RWPE1 (cell line): Measurements from ENCODE around the gene PRR7.

ENCODE experiments used
- CTCF ChIA-PET: fragments of 350-600 bp; sonication (Branson Sonifier 250); formaldehyde crosslinking; extraction: SDS; loops from one replicate; lab custom pipeline; 2021; lab: Yijun Ruan, JAX
- POLR2A ChIA-PET: fragments of 400-600 bp; formaldehyde crosslinking; extraction: SDS; loops from one replicate; lab custom pipeline; 2020; ENCODE audit warnings: antibody characterized with exemption; ENCODE audit not compliant: low non-redundant PET; lab: Yijun Ruan, JAX
- DNase-seq: peaks from one replicate; pipeline ENCODE4 v3.0.0; 2012; ENCODE audit warnings: low spot score
- H3K27ac ChIP-seq: fragments of 450-650 bp; 2 replicates; pipeline ENCODE4 v1.5.1; 2017
- TF ChIP-seq, protein P1 (sequence below): fragments of 450-650 bp; conservative IDR thresholded peaks from 2 replicates; pipeline ENCODE4 v1.5.1; 2017; ENCODE audit warnings: low read depth, mild to moderate bottlenecking

PRR7 gene

DNA sequence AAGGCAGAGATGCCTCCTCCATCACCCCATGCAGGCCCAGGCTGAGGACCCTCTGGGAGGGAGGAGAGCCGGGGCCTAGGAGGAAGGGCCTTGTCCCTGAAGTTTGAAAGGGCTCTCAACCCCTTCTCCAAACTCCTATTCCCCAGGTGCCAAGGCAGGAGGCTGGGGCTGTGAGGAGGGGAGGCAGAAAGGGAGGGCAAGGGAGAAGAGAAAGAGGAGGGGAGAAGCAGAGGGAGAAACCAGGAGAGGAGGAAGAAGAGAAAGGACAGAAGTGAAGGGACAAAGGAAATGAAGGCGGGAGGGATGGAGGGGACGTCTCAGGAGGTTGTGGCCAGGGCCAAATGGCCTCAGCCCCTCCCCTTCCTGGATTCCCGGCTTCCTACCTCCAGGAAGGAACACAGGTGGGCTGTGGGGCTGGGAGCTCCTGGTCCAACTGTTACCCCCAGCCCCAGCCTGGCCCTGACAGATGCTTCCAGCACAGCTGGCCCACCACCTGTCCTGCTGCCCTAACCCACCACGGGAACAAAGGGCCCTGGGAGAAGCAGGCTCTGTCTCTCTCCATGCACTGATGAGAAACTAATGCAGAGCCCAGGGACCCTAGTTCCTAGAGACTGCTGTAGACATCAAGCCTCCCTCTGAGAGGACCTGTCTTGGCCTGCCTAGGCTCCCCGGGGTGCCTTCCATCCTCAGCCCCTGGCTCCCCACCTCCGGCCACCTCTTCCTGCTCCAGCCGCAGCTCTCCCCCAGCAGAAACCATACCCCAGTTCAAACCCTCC lies 23.3 kb downstream of the PRR7 start:
- POLR2A ChIA-PET: interaction anchor here (0.7 kb wide), 1 partner anchor 10 kb away, joined by 4 read pairs; no protein-coding TSS in a partner anchor
- DNase-seq: no peak
- TF ChIP-seq, protein P1, sequence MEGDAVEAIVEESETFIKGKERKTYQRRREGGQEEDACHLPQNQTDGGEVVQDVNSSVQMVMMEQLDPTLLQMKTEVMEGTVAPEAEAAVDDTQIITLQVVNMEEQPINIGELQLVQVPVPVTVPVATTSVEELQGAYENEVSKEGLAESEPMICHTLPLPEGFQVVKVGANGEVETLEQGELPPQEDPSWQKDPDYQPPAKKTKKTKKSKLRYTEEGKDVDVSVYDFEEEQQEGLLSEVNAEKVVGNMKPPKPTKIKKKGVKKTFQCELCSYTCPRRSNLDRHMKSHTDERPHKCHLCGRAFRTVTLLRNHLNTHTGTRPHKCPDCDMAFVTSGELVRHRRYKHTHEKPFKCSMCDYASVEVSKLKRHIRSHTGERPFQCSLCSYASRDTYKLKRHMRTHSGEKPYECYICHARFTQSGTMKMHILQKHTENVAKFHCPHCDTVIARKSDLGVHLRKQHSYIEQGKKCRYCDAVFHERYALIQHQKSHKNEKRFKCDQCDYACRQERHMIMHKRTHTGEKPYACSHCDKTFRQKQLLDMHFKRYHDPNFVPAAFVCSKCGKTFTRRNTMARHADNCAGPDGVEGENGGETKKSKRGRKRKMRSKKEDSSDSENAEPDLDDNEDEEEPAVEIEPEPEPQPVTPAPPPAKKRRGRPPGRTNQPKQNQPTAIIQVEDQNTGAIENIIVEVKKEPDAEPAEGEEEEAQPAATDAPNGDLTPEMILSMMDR: no peak
- H3K27ac ChIP-seq: peak overlapping the region; percentile 82
- CTCF ChIA-PET: interaction anchor here (0.7 to 2.2 kb wide), 6 partner anchors 13 to 67 kb away, joined by 3 to 18 read pairs (median 4); no protein-coding TSS in a partner anchor

DNA sequence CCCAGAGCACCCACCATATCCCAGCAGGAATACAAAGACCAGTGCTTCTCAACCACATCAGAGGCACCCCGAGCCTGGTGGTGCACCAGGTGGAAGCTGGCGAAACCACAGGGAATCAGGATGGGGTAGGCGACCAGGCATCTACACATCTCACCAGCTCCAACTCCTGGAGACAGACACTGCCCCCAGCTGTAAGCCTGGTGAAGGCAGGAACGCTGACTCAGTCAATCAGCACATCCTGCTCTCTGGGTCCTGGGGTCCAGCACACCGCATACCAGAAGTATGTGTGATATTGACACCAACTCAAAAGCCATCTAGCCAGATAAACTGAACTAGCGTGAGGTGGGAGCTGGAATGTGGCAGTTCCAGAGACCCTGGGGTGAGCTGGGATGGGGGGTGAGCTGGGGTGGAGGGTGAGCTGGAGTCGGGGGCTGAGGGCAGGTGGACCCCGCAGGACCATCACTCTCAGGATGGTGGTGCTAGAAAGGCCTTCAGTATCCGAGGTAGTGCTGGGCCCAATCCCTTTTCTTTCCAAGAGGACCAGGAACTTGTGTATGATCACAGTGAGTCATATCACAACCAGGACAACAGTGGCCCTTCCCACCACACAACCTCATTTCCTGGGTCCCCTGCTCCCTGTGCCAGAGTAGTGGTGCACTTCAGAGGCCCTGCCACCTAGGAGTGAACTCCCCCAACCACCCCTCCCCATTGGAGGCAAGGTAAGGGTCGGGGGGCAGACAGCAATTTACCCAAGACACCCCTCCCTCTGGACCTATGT lies 24.3 kb downstream of the PRR7 start:
- TF ChIP-seq, protein P1: no peak
- peak overlapping the region; percentile 82 for H3K27ac ChIP-seq
- CTCF ChIA-PET: interaction anchor here (0.6 to 2.2 kb wide), 4 partner anchors 14 to 66 kb away, joined by 3 to 18 read pairs (median 4); no protein-coding TSS in a partner anchor
- no peak for DNase-seq
- POLR2A ChIA-PET: no interaction called here

DNA sequence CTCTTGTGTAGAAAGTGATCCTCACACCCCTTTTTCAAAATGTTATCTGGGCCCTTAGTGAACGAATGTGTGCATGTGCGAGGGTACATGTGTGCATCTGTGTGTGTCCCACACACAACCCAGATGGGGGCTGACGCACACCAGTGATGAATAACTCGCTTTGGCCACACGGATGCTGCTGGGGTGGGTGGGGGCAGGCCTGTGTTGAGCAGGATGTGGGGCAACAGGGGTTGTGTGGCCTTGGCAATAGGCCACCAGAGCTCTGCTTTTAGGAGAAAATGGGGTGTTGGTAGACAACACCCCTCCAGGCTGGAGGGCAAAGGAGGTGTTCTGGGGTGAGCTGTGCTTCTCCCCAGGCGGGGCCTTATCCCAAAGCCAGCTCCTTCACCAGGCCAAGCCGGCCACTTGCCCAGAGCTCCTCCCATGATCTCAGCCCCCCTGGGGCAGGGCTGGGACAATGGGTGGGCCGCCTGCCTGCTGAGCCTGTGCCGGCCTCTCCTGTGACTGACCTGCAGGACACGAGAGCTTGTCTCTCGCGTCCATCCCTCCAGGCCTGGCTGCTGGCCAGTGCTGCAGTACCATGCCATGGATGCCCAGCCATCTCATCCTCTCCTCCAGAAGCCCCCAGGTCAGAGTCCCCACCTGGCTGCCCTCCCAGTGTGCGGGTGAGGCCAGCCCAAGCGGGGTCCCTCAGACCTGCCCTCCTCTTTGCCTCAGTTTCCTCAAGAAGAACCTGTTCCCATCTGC lies 25.2 kb downstream of the PRR7 start:
- TF ChIP-seq, protein P1: no peak
- ChIA-PET POLR2A (interaction anchor here (0.6 to 1.2 kb wide), 4 partner anchors 10 to 67 kb away, joined by 3 to 4 read pairs (median 3); partner anchors contain the start of gene PDLIM7), CTCF (interaction anchor here (0.7 to 0.8 kb wide), 2 partner anchors 14 to 16 kb away, joined by 4 read pairs; no protein-coding TSS in a partner anchor)
- no peak for DNase-seq
- peak overlapping the region; percentile 82 for H3K27ac ChIP-seq

DNA sequence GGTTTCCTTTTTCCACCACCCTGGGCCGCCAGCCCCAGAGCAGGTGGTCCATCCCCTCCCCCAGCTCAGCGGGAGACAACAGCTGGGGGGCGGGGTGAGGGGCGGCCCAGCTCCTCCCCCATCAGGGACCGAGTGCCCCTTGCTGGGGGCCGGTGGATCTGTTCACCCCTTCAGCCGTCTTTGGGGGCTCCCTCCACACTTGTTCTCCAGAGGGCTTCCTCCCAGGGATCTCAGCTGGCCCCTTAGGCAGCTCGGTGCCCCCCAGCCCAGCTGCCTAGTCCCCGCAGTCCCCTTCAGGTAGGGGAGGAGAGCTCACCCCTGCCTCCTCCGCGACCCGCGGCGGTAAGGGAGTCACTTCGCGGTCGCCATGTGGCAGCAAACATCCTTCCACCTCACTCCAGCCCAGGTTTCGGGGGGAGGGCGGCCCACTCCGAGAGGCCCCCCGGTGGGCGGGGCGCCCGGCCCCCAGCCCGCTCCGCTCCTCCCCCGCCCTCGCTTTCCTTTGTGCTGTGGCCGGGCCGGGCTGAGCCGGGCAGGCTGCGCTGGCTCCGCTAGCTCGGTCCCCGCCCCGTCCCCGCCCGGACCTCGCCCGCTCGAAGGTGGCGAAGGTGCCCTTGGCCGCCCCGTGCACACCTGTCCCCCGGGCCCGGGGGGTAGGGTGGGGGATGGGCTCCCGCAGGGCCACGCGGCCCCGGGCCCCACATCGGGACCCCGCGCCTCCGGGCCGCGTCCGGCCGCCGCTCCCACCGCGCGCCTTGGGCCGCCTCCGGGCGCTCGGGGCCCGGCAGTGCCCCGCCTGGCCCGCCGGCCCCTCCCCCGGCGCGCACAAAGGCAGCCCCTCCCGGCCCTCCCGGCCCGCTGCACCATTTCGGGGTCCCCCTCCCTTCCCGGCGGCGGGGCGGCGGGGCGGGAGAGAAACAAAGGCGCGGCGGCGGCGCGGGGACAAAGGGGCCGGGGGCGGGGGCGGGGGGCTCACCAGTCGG lies 26.1 kb downstream of the PRR7 start:
- peak overlapping the region; percentile 82 for H3K27ac ChIP-seq
- CTCF ChIA-PET: interaction anchor here (0.7 to 1.0 kb wide), 3 partner anchors 15 to 28 kb away, joined by 4 read pairs; no protein-coding TSS in a partner anchor
- POLR2A ChIA-PET: interaction anchor here (0.6 to 1.2 kb wide), 4 partner anchors 9 to 68 kb away, joined by 3 to 4 read pairs (median 3); partner anchors contain the start of gene PDLIM7
- DNase-seq: no peak
- TF ChIP-seq, protein P1: no peak

DNA sequence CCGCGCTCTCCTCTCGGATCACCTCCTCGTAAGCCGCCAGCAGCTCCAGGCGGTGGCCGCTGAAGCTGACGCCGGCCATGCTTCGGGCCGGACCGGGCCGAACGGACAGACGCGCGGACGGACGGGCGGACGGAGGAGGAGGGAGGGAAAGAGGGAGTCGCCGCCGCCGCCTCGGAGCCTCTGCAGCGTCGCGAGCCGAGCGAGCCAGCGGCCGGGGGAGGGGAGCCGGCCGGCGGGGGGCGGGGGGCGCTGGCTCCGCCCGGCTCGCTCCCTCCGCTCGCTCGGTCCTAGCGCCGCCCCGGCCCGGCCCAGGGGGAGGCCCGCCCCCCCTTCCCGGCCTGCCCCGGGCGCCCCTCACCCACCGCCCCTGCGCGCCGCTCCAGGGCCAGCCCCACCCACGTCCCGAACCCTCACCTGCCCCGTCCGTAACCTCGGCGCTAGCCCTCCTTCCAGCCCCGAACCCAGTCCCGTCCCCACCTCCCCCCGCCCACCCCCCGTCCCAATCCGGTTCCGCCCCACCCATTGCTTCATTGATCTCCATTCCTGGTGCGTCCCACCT lies 26.9 kb downstream of the PRR7 start, which contains the start of gene DBN1:
TSS of gene DBN1 (minus strand) at position 192 of the 559 bp plus-strand sequence. CDS start at position 79, 113 bp downstream.
- H3K27ac ChIP-seq: peak within 1 kb of the TSS; percentile 82
- POLR2A ChIA-PET: no interaction called here
- TF ChIP-seq, protein P1: no peak
- CTCF ChIA-PET: interaction anchor here (0.9 to 1.0 kb wide), 2 partner anchors 17 to 28 kb away, joined by 3 to 4 read pairs; no protein-coding TSS in a partner anchor
- peak; percentile 82 for DNase-seq
